NCI-H1417 (cell line): ENCODE data around the gene IL1RN.

Source experiments
- DNase-seq, 3 experiments: peaks; one replicate each; lab custom pipeline; 2025; lab: John Stamatoyannopoulos, UW

IL1RN gene

GRCh38 chr2:113127646-113128570 lies 510 bp downstream of the IL1RN start:
- no peak for DNase-seq

DNA sequence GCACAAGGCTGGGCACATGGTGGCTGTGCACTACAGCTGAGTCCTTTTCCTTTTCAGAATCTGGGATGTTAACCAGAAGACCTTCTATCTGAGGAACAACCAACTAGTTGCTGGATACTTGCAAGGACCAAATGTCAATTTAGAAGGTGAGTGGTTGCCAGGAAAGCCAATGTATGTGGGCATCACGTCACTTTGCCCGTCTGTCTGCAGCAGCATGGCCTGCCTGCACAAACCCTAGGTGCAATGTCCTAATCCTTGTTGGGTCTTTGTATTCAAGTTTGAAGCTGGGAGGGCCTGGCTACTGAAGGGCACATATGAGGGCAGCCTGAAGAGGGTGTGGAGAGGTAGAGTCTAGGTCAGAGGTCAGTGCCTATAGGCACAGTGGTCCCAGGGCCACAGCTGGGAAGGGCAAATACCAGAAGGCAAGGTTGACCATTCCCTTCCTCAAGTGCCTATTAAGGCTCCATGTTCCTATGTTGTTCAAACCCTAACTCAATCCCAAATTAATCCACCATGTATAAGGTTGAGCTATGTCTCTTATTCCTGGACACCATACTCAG lies 2.2 kb downstream of the IL1RN start:
- no peak for DNase-seq

DNA sequence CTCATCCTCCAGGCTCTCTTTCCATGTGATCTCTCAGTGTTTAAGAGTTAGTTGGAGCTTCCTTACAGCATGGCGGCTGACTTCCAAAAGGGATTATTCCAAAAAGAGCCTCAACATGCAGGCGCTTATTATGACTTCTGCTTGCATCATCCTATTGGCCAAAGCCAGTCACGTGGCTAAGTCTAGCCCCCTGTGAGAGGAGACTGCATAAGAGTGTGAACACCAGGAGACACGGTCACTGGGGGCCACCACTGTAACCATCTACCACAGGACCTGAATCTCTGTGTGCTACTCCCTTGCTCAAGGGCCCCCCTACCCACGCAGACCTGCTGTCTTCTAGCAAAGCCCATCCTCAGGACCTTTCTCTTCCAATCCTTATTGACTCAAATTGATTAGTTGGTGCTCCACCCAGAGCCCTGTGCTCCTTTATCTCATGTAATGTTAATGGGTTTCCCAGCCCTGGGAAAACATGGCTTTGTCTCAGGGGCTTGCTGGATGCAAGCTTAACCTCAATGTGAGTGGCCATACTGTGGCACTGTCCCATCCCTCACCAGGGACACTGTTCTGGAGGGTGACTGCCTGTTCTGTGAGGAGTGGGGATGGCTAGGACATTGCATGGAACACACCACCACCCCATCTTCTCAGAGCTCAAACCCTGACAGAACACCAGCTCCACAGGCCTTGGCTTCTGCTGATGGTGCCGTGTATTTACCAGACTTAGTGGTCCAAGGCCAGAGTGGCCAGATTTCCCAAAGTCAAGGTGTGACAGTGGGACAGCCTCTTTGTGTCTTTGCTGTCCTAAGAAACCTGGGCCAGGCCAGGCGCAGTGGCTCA lies 4.2 kb downstream of the IL1RN start:
- no peak for DNase-seq

DNA sequence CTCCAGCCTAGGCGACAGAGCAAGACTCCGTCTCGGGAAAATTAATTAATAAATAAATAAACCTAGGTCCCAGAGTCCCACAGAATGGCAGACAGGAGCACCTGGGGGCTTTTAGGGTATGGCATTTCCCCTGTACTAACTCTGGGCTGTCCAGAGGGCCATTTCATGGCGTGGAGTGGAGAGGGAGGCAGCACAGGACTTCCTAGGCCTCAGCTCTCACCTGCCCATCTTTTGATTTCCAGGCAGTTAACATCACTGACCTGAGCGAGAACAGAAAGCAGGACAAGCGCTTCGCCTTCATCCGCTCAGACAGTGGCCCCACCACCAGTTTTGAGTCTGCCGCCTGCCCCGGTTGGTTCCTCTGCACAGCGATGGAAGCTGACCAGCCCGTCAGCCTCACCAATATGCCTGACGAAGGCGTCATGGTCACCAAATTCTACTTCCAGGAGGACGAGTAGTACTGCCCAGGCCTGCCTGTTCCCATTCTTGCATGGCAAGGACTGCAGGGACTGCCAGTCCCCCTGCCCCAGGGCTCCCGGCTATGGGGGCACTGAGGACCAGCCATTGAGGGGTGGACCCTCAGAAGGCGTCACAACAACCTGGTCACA lies 5.1 kb downstream of the IL1RN start:
- DNase-seq, result no peak

GRCh38 chr2:113133704-113134598 lies 6.6 kb downstream of the IL1RN start:
- no peak for DNase-seq

DNA sequence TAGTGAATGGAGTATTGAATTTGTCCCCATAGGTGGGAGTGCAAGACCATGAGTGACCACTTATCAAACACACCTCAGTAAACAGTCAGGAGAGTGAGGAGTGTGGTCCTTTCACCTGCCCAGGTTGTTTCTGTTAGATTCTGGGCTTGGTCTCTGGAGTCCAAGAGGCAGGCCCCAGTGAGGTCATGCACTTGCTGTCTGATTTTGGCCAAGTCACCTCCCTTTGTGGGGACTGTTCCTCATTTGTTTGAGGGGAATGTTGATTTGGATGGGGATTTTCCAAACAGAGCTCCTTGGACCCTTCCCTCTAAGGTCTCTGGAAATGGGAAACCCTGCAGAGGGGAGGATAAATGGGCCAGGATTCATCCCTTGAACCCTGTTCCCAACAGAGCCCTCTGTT lies 7.3 kb downstream of the IL1RN start:
- DNase-seq, result no peak

- no peak for DNase-seq
Measured at GRCh38 chr2:113135317-113135716, 7.9 kb downstream of the IL1RN start.

- peak; percentile 12 to 67 (median 33) for DNase-seq
Measured at GRCh38 chr2:113136828-113137775, 9.7 kb downstream of the IL1RN start.

DNA sequence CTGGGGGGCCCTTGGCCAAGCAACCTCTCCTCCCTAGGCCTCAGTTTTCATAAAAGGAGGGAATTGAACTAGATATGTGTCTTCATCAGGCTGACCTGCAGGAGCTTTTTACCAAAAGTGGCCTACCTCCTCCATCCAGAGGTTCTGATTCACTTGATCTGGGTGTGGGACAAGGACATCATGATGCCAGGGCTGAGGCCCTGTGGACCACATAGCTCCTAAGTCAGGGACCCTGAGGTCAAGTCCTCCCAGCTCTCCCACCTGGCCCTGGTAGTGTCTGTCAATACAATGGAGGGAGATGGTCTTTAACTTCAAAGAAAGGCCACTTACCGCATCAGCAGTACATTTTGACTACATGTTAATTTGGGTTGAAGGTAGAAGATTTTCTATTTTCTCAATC lies 10.4 kb downstream of the IL1RN start:
- DNase-seq, result no peak

- DNase-seq, result peak; percentile 55 to 85 (median 56)
Measured at GRCh38 chr2:113138428-113139322, 11.3 kb downstream of the IL1RN start.

GRCh38 chr2:113141451-113141850 lies 14.1 kb downstream of the IL1RN start:
- no peak for DNase-seq

GRCh38 chr2:113142290-113142689 lies 14.9 kb downstream of the IL1RN start:
- no peak for DNase-seq

DNA sequence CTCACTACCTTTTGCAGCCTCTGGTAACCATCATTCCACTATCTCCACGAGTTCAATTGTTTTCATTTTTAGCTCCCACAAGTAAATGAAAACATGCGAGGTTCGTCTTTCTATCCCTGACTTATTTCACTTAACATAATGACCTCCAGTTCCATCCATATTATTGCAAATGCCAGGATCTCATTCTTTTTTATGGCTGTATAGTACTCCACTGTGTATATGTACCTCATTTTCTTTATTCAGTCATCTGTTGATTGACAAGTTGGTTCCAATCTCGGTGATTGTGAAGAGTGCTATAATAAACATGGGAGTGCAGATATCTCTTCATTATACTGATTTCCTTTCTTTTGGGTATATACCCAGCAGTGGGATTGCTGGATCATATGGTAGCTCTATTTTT lies 16.9 kb downstream of the IL1RN start:
- DNase-seq, result no peak

GRCh38 chr2:113148606-113149552 lies 21.5 kb downstream of the IL1RN start:
- no peak for DNase-seq

- DNase-seq, result no peak
Measured at GRCh38 chr2:113149553-113150257, 22.3 kb downstream of the IL1RN start.

- no peak for DNase-seq
Measured at GRCh38 chr2:113150258-113150601, 22.8 kb downstream of the IL1RN start.

- DNase-seq, result no peak
Measured at GRCh38 chr2:113155331-113155730, 27.9 kb downstream of the IL1RN start.
